GM12892 (cell line): ENCODE results near the gene IL36A.

ENCODE experiments used
- POLR2A ChIP-seq: IDR thresholded peaks from 2 replicates; pipeline ENCODE4 v1.6.1; 2011; ENCODE audit warnings: low read depth, low read length, control low read depth
- TAF1 ChIP-seq: IDR thresholded peaks from 2 replicates; pipeline ENCODE4 v1.6.1; 2011; ENCODE audit warnings: low read depth, mild to moderate bottlenecking, control low read depth, low read length, borderline replicate concordance

DNA sequence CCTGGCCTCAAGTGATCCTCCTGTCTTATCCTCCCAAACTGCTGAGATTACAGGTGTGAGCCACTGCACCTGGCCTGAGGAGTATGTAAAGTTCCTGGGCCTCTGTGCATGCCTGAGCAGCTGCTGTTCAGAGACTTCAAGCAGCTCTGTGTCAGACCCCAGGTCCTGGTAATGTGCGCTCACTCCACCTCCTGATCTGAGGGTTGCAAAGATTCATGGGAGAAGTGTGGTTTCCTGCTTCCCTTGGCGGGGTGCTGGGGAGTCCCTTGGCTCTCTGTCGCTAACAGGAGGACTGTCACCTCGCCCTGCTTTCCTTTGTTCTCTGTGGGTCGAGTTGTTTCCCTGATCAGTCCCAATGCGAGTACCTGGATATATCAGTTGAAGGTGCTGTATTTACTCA is 8.6 kb upstream of the IL36A start:
- TF ChIP-seq POLR2A (no peak), TAF1 (no peak)
